Activated naive CD8-positive, alpha-beta T cell (primary cell): Measurements from ENCODE around the gene EPS8.

Source experiments
- H3K27ac Mint-ChIP-seq: one replicate; pipeline ENCODE4 v1.8.0; 2021; ENCODE audit warnings: mixed read lengths
- H3K27me3 Mint-ChIP-seq: one replicate; pipeline ENCODE4 v1.8.0; 2021; ENCODE audit warnings: mixed read lengths
- H3K36me3 Mint-ChIP-seq: one replicate; pipeline ENCODE4 v1.8.0; 2021; ENCODE audit warnings: mixed read lengths
- H3K4me1 Mint-ChIP-seq: one replicate; pipeline ENCODE4 v1.8.0; 2021; ENCODE audit warnings: low read depth, mixed read lengths
- H3K4me3 Mint-ChIP-seq: one replicate; pipeline ENCODE4 v1.8.0; 2021; ENCODE audit warnings: mild to moderate bottlenecking, mixed read lengths
- H3K9me3 Mint-ChIP-seq: one replicate; pipeline ENCODE4 v1.8.0; 2021; ENCODE audit warnings: low read depth, mixed read lengths

Gene EPS8

GRCh38 chr12:15651371-15651770, 137.8 kb downstream of the EPS8 start:
- Mint-ChIP-seq H3K9me3 (no peaks in the 10 kb centered on the region), H3K27me3 (no peaks in the 10 kb centered on the region), H3K4me1 (no peaks in the 10 kb centered on the region), H3K36me3 (no peaks in the 10 kb centered on the region), H3K4me3 (no peak overlapping the region), H3K27ac (no peak overlapping the region)

- Mint-ChIP-seq H3K9me3 (no peaks in the 10 kb centered on the region), H3K4me1 (no peaks in the 10 kb centered on the region), H3K27ac (no peak overlapping the region), H3K36me3 (no peaks in the 10 kb centered on the region), H3K4me3 (no peak overlapping the region), H3K27me3 (no peaks in the 10 kb centered on the region)
Observed at GRCh38 chr12:15650399-15651128, 138.6 kb downstream of the EPS8 start.

- no peaks in the 10 kb centered on the region for H3K4me1 Mint-ChIP-seq
- no peaks in the 10 kb centered on the region for H3K9me3 Mint-ChIP-seq
- no peak overlapping the region for H3K4me3 Mint-ChIP-seq
- no peaks in the 10 kb centered on the region for H3K36me3 Mint-ChIP-seq
- no peaks in the 10 kb centered on the region for H3K27me3 Mint-ChIP-seq
- H3K27ac Mint-ChIP-seq = no peak overlapping the region
Observed at GRCh38 chr12:15649347-15649746, 139.8 kb downstream of the EPS8 start.

- H3K4me1 Mint-ChIP-seq = no peaks in the 10 kb centered on the region
- H3K27me3 Mint-ChIP-seq = no peaks in the 10 kb centered on the region
- no peaks in the 10 kb centered on the region for H3K36me3 Mint-ChIP-seq
- H3K4me3 Mint-ChIP-seq = no peak overlapping the region
- no peak overlapping the region for H3K27ac Mint-ChIP-seq
- no peaks in the 10 kb centered on the region for H3K9me3 Mint-ChIP-seq
Observed at GRCh38 chr12:15648558-15648957, 140.6 kb downstream of the EPS8 start.

GRCh38 chr12:15646581-15646980, 142.6 kb downstream of the EPS8 start:
- Mint-ChIP-seq H3K4me3 (no peak overlapping the region), H3K27me3 (no peaks in the 10 kb centered on the region), H3K9me3 (no peaks in the 10 kb centered on the region), H3K27ac (no peak overlapping the region), H3K4me1 (no peaks in the 10 kb centered on the region), H3K36me3 (no peaks in the 10 kb centered on the region)

- Mint-ChIP-seq H3K9me3 (no peaks in the 10 kb centered on the region), H3K27ac (no peak overlapping the region), H3K4me1 (no peaks in the 10 kb centered on the region), H3K36me3 (no peaks in the 10 kb centered on the region), H3K27me3 (no peaks in the 10 kb centered on the region), H3K4me3 (no peak overlapping the region)
Observed at GRCh38 chr12:15644700-15645099, 144.5 kb downstream of the EPS8 start.

- no peak overlapping the region for H3K4me3 Mint-ChIP-seq
Observed at GRCh38 chr12:15638231-15638630, 151.0 kb downstream of the EPS8 start.

GRCh38 chr12:15636060-15636890, 152.9 kb downstream of the EPS8 start:
- no peaks in the 10 kb centered on the region for H3K27me3 Mint-ChIP-seq
- no peaks in the 10 kb centered on the region for H3K36me3 Mint-ChIP-seq
- no peaks in the 10 kb centered on the region for H3K4me1 Mint-ChIP-seq
- no peak overlapping the region for H3K4me3 Mint-ChIP-seq
- H3K27ac Mint-ChIP-seq = no peak overlapping the region
- no peaks in the 10 kb centered on the region for H3K9me3 Mint-ChIP-seq

More at GRCh38 chr12:15638231-15638630, 151.0 kb downstream of the EPS8 start:
- no peaks in the 10 kb centered on the region for H3K27me3 Mint-ChIP-seq
- no peaks in the 10 kb centered on the region for H3K4me1 Mint-ChIP-seq
- no peaks in the 10 kb centered on the region for H3K9me3 Mint-ChIP-seq
- H3K27ac Mint-ChIP-seq = no peak overlapping the region
- H3K36me3 Mint-ChIP-seq = no peaks in the 10 kb centered on the region

- Mint-ChIP-seq H3K9me3 (no peaks in the 10 kb centered on the region), H3K27me3 (no peaks in the 10 kb centered on the region), H3K4me1 (no peaks in the 10 kb centered on the region), H3K4me3 (no peak overlapping the region), H3K27ac (no peak overlapping the region), H3K36me3 (no peaks in the 10 kb centered on the region)
Observed at GRCh38 chr12:15634010-15634683, 155.0 kb downstream of the EPS8 start.

GRCh38 chr12:15633201-15633600, 156.0 kb downstream of the EPS8 start:
- Mint-ChIP-seq H3K4me1 (no peaks in the 10 kb centered on the region), H3K27me3 (no peaks in the 10 kb centered on the region), H3K27ac (no peak overlapping the region), H3K4me3 (no peak overlapping the region), H3K36me3 (no peaks in the 10 kb centered on the region), H3K9me3 (no peaks in the 10 kb centered on the region)

GRCh38 chr12:15632708-15633107, 156.5 kb downstream of the EPS8 start:
- H3K9me3 Mint-ChIP-seq = no peaks in the 10 kb centered on the region
- H3K4me3 Mint-ChIP-seq = no peak overlapping the region
- H3K27me3 Mint-ChIP-seq = no peaks in the 10 kb centered on the region
- H3K36me3 Mint-ChIP-seq = no peaks in the 10 kb centered on the region
- H3K27ac Mint-ChIP-seq = no peak overlapping the region
- no peaks in the 10 kb centered on the region for H3K4me1 Mint-ChIP-seq

GRCh38 chr12:15631007-15631715, 158.0 kb downstream of the EPS8 start:
- no peak overlapping the region for H3K27ac Mint-ChIP-seq

GRCh38 chr12:15629761-15630160, 159.4 kb downstream of the EPS8 start:
- H3K27ac Mint-ChIP-seq = no peak overlapping the region
- H3K27me3 Mint-ChIP-seq = no peaks in the 10 kb centered on the region
- no peaks in the 10 kb centered on the region for H3K9me3 Mint-ChIP-seq
- no peak overlapping the region for H3K4me3 Mint-ChIP-seq
- no peaks in the 10 kb centered on the region for H3K4me1 Mint-ChIP-seq
- H3K36me3 Mint-ChIP-seq = no peaks in the 10 kb centered on the region

More at GRCh38 chr12:15631007-15631715, 158.0 kb downstream of the EPS8 start:
- H3K36me3 Mint-ChIP-seq = no peaks in the 10 kb centered on the region
- no peak overlapping the region for H3K4me3 Mint-ChIP-seq
- no peaks in the 10 kb centered on the region for H3K27me3 Mint-ChIP-seq
- H3K9me3 Mint-ChIP-seq = no peaks in the 10 kb centered on the region
- H3K4me1 Mint-ChIP-seq = no peaks in the 10 kb centered on the region

- H3K27ac Mint-ChIP-seq = no peak overlapping the region
Observed at GRCh38 chr12:15629108-15629507, 160.1 kb downstream of the EPS8 start.

More at GRCh38 chr12:15629108-15629507, 160.1 kb downstream of the EPS8 start:
- Mint-ChIP-seq H3K4me3 (no peak overlapping the region), H3K4me1 (no peaks in the 10 kb centered on the region), H3K27me3 (no peaks in the 10 kb centered on the region), H3K36me3 (no peaks in the 10 kb centered on the region), H3K9me3 (no peaks in the 10 kb centered on the region)
